A549 treated with dexamethasone at 1 μM for 4 hours (cell line): Measurements from ENCODE around the gene NOM1. TPM values are rescaled to one million over a fixed set of nuclear protein-coding genes. Genes with fewer than 3 reads are reported as not detected.

Source experiments
- total RNA-seq: library from RNA; stranded (reverse); fragments of 200-300 nt; extraction: Qiagen RNA extraction; gene quantifications from 5 replicates; pipeline ENCODE4 v1.2.3, GENCODE V29; 2022

NOM1 gene
- 15.7 to 20.5 TPM (median 19.0 TPM) in 5 replicates for total RNA-seq

GRCh38 chr7:156949541-156950380 lies at the start of gene NOM1:
TSS of gene NOM1 (plus strand) at chr7:156949712. CDS start at chr7:156949738, 26 bp downstream.

GRCh38 chr7:157010588-157011332 lies 61.2 kb downstream of the NOM1 start, which contains the start of gene MNX1:
TSS of gene MNX1 (minus strand) at chr7:157010663. CDS start at chr7:157010350, 313 bp downstream.

Other genes starting within 250 kb of the NOM1 start
- 24.4 to 40.4 TPM (median 36.6 TPM) in 5 replicates for gene LMBR1, start 56.5 kb upstream of the NOM1 start, total RNA-seq
- gene MNX1, start 61.0 kb downstream of the NOM1 start, total RNA-seq = 2.8 to 4.8 TPM (median 4.2 TPM) in 5 replicates
- 61.4 to 74.3 TPM (median 68.2 TPM) in 5 replicates for gene UBE3C, start 189.2 kb downstream of the NOM1 start, total RNA-seq